ENCODE measurements around the gene DNAH6.

GRCh38 chr2:84700006-84700405 lies 183.7 kb downstream of the DNAH6 start:
- TF ChIP-seq NFRKB (IDR thresholded peaks at IDR 0.05) (no peak), SUZ12 (IDR thresholded peaks at IDR 0.05) (no peak), HDGF (IDR thresholded peaks at IDR 0.05; ENCODE audit: borderline replicate concordance) (no peak), ZNF384 (IDR thresholded peaks at IDR 0.05) (no peak), SP1 (IDR thresholded peaks at IDR 0.05) (no peak), ELF4 (IDR thresholded peaks at IDR 0.05) (no peak), TARDBP (IDR thresholded peaks at IDR 0.05) (no peak), PKNOX1 (IDR thresholded peaks at IDR 0.05) (no peak), FOXM1 (IDR thresholded peaks at IDR 0.05; ENCODE audit: borderline replicate concordance) (no peak), BHLHE40 (IDR thresholded peaks at IDR 0.05; ENCODE audit: borderline replicate concordance) (no peak), FOXK2 (IDR thresholded peaks at IDR 0.05) (no peak), FOXA1 (IDR thresholded peaks at IDR 0.05) (no peak)

Measured in HEK293T (cell line).